ENCODE measurements around the gene ADAT3.

DNA sequence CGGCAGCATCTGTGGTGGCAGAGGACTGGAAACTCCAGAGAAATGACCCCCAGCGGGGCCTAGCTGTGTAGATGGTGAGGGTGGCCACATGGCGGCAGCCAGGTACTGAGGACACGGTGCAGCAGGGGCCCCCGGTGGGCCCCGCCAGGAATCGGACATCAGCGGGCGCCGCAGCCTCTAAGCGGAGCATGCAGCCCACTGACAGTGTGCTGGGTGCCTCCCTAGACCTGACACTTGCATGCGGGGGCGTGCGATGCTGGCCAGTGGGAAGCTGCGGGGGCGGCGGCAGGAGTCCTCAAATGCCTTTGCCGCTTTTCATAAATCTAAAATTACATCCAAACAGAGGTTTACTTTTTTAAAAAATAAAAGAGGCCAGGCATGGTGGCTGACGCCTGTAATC, 16.1 kb downstream of the ADAT3 start:
- TF ChIP-seq, protein P1, sequence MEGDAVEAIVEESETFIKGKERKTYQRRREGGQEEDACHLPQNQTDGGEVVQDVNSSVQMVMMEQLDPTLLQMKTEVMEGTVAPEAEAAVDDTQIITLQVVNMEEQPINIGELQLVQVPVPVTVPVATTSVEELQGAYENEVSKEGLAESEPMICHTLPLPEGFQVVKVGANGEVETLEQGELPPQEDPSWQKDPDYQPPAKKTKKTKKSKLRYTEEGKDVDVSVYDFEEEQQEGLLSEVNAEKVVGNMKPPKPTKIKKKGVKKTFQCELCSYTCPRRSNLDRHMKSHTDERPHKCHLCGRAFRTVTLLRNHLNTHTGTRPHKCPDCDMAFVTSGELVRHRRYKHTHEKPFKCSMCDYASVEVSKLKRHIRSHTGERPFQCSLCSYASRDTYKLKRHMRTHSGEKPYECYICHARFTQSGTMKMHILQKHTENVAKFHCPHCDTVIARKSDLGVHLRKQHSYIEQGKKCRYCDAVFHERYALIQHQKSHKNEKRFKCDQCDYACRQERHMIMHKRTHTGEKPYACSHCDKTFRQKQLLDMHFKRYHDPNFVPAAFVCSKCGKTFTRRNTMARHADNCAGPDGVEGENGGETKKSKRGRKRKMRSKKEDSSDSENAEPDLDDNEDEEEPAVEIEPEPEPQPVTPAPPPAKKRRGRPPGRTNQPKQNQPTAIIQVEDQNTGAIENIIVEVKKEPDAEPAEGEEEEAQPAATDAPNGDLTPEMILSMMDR (IDR thresholded peaks at IDR 0.05), result peak in 1 of 4 experiments; percentile 2
- no peak for TF ChIP-seq POLR2A (IDR thresholded peaks at IDR 0.05)

All from uterus (tissue), 2 donors.